HG03442 (cell line): Measurements from ENCODE around the gene PNN.
"Not testable (repeated sequence)": the region's sequence is repeated elsewhere in the genome, so short reads cannot be mapped to it uniquely, and the experiment has no call there.

Experiments
- ATAC-seq: cut with Tn5 transposase; IDR thresholded peaks from one replicate; pipeline ENCODE4 v1.9.1; 2021; ENCODE audit warnings: mild to moderate bottlenecking, moderate library complexity; ENCODE audit not compliant: unreplicated experiment

The PNN gene

DNA sequence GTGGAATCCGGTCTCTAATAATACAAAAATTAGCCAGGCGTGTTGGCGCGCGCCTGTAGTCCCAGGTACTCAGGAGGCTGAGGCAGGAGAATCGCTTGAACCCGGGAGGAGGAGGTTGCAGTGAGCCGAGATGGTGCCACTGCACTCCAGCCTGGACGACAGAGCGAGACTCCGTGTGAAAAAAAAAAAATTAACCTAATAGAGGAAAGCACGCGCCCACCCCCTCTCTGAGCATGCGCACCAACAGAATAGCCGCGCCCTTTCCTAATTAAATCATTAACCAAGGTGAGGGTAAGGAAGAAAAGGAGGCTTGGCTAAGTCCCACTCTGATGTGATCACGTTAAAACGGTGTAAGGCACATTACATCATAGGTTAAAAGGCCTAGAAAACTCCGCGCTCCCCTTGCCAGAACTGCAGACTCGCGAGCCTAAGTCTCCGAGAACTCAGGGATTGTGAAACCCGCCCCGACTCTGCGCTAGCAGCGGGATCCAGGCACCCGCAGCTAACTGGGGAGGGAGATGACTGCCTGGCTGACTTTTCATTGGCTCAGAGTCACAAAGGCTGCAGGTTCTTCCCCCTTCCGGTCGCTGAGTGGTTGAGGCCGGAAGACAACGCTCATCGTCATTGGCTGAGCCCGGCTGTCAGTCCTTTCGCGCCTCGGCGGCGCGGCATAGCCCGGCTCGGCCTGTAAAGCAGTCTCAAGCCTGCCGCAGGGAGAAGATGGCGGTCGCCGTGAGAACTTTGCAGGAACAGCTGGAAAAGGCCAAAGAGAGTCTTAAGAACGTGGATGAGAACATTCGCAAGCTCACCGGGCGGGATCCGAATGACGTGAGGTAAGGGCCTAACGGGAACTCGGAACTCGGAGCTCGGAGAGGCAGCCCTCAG, at the start of gene PNN:
Gene PNN (plus strand): TSS at position 695 of the 885 bp plus-strand sequence. CDS start 26 bp downstream, at position 721.
- peak; percentile 93 for ATAC-seq

GRCh38 chr14:39137835-39138234, 37.2 kb upstream of the PNN start:
- not testable (repeated sequence) for ATAC-seq

DNA sequence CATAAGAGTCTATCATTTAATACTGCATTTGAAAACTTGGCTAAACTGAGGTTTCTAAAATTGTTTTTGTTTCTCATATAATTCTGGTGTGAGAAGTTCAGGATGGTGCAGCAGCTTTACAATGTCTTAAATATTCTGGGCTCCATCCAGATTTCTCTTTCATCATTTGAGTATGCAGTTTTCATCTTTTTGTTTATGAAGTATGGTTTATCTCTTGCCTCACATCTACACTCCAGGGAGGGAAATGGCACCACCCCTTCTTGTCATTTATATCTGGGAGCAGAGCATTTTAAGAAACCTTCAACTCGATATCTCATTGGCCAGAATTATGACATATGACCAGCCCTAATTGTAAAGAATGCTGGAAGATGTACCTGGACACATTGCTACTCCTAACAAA, 36.6 kb upstream of the PNN start:
- ATAC-seq, result no peak

- no peak for ATAC-seq
Observed at GRCh38 chr14:39140170-39140569, 34.9 kb upstream of the PNN start.

- ATAC-seq, result not testable (repeated sequence)
Observed at GRCh38 chr14:39141623-39142022, 33.4 kb upstream of the PNN start.

- ATAC-seq, result not testable (repeated sequence)
Observed at GRCh38 chr14:39143226-39143625, 31.8 kb upstream of the PNN start.

- no peak for ATAC-seq
Observed at GRCh38 chr14:39145266-39145966, 29.6 kb upstream of the PNN start.

GRCh38 chr14:39154594-39155189, 20.4 kb upstream of the PNN start:
- no peak for ATAC-seq

GRCh38 chr14:39157491-39157890, 17.6 kb upstream of the PNN start:
- no peak for ATAC-seq

GRCh38 chr14:39158222-39158858, 16.7 kb upstream of the PNN start:
- no peak for ATAC-seq

- no peak for ATAC-seq
Observed at GRCh38 chr14:39160494-39160893, 14.6 kb upstream of the PNN start.

DNA sequence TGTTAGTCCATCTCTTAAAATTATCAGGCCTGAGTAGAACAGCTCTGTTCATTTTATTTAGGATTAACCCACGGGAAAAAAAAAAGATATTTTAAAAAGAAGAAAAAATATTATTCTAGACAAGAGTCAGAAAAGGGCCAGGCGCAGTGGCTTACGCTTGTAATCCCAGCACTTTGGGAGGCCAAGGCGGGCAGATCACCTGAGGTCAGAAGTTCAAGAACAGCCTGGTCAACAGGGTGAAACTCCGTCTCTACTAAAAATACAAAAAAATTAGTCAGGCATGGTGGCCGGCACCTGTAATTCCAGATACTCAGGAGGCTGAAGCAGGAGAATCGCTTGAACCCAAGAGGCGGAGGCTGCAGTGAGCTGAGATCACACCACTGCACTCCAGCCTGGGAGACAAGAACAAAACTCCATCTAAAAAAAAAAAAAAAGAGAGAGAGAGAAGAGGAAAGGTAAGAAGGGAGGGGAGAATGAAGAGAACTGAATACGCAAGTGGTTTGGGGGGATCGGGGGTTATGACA, 7.2 kb upstream of the PNN start:
- ATAC-seq, result not testable (repeated sequence)

DNA sequence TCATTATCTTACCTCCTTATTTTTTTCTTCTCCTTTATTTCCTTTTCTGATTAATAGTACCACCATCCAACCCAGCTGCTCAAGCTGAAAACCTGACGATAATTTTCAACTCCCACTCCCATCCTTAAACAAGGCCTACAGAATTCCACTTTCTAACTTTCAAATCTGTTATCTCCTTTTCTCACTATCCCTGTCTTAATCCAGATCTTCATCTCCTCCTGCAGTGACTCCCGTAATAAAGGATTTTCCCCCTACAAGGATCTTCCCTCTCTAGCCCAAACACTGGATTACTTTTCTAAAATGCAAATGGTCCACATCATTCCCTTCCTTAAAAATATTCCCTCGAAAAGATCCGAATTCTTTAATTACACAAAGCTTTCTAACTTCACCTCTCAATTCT, 6.5 kb upstream of the PNN start:
- ATAC-seq, result no peak

GRCh38 chr14:39169541-39169900, 5.5 kb upstream of the PNN start:
- ATAC-seq, result peak; percentile 2

GRCh38 chr14:39173198-39173597, 1.9 kb upstream of the PNN start:
- no peak for ATAC-seq

GRCh38 chr14:39175445-39176262, 600 bp downstream of the PNN start:
- peak; percentile 3 for ATAC-seq

GRCh38 chr14:39176263-39177167, 1.5 kb downstream of the PNN start:
- no peak for ATAC-seq

DNA sequence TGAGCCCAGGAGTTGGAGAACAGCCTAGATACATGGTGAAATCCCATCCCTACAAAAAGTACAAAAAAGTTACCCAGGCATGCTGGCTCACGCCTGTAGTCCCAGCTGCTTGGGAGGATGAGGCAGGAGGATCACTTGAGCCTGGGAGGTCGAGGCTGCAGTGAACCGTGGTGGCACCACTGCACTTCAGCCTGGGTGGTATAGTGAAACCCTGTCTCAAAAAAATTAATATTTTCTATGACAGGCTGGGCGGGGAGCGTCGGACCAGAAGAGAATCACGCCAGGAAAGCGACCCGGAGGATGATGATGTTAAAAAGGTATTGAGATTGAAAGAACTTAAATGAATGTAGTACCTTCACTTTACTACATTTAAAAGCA, 2.1 kb downstream of the PNN start:
- no peak for ATAC-seq

GRCh38 chr14:39179042-39179441, 4.0 kb downstream of the PNN start:
- ATAC-seq, result no peak
